HepG2 (cell line): Measurements from ENCODE around the gene ZMIZ1. TPM values are rescaled to one million over a fixed set of nuclear protein-coding genes. Genes with fewer than 3 reads are reported as not detected.

Experiments
- ATAC-seq: fragments of 200-7000 bp; cut with Tn5 transposase; 3 replicates; pipeline ENCODE4 v1.9.1; 2020; ENCODE audit warnings: mild to moderate bottlenecking, moderate library complexity
- BruUV-seq: library from RNA; stranded (reverse); fragments of 400-500 nt; replicated peaks from 2 replicates; lab custom pipeline; 2021; lab: Mats Ljungman, UMichigan
- CTCF ChIA-PET: fragments of 300-600 bp; formaldehyde crosslinking; extraction: SDS; loops from one replicate; lab custom pipeline; 2021; ENCODE audit warnings: low total read pairs, inconsistent platforms, low intra/inter-chr PET ratio; lab: Yijun Ruan, JAX
- POLR2A ChIA-PET: fragments of 350-600 bp; sonication (Branson Sonifier 250); formaldehyde crosslinking; loops from one replicate; lab custom pipeline; 2020; ENCODE audit warnings: antibody characterized with exemption, inconsistent platforms; lab: Yijun Ruan, JAX
- DNase-seq: peaks from one replicate; pipeline ENCODE4 v3.0.0-alpha.2; 2015; ENCODE audit warnings: low spot score
- FAIRE-seq: peaks from 3 replicates; lab custom pipeline; 2011; peaks lifted over from hg19 to GRCh38; lab: Jason Lieb, UNC
- H2AFZ ChIP-seq: one replicate; pipeline ENCODE4 v1.6.1; 2011; ENCODE audit warnings: low read length, inconsistent platforms
- H3K27ac ChIP-seq: fragments of 300-600 bp; 3 replicates; pipeline ENCODE4 v1.8.0; 2011; ENCODE audit warnings: mixed run types, mild to moderate bottlenecking, mixed read lengths, low read length, inconsistent platforms; ENCODE audit not compliant: insufficient read depth; ENCODE audit errors: extremely low read length
- H3K27me3 ChIP-seq, 2 experiments: fragments of 200-600 bp in 1 of 2; 2 replicates in 1 of 2; 3 replicates in 1 of 2; pipeline versions ENCODE4 v1.6.0 to v1.8.0; 2011; ENCODE audit warnings: low read length in 2 of 2, mild to moderate bottlenecking in 2 of 2, moderate library complexity in 2 of 2, inconsistent platforms in 1 of 2; ENCODE audit not compliant: insufficient read depth in 2 of 2, control insufficient read depth in 1 of 2
- H3K36me3 ChIP-seq, 2 experiments: fragments of 200-600 bp in 1 of 2; replicated peaks in 1 of 2; 2 replicates in 1 of 2; 3 replicates in 1 of 2; pipeline versions ENCODE4 v1.5.1 to v1.8.0; 2011; ENCODE audit warnings: low read length in 2 of 2, inconsistent platforms in 1 of 2; ENCODE audit not compliant: insufficient read depth in 2 of 2, control insufficient read depth in 1 of 2
- H3K4me1 ChIP-seq: 2 replicates; pipeline ENCODE4 v1.5.1; 2012; ENCODE audit warnings: low read length, inconsistent platforms; ENCODE audit not compliant: insufficient read depth
- H3K4me2 ChIP-seq: 2 replicates; pipeline ENCODE4 v1.6.0; 2011; ENCODE audit warnings: low read depth, low read length, inconsistent platforms
- H3K4me3 ChIP-seq, 3 experiments: fragments of 200-600 bp in 1 of 3; sonication (generic), shearing (Covaris generic) in 1 of 3; replicated peaks in 1 of 3; 2 replicates each; pipeline ENCODE4 v1.5.1; 2011 to 2016; ENCODE audit warnings: low read length in 3 of 3, inconsistent platforms in 2 of 3, low read depth in 2 of 3, mild to moderate bottlenecking in 2 of 3, control low read depth in 1 of 3, mixed read lengths in 1 of 3; ENCODE audit not compliant: insufficient read depth in 1 of 3
- H3K79me2 ChIP-seq: one replicate; pipeline ENCODE4 v1.6.1; 2011; ENCODE audit warnings: low read length, inconsistent platforms; ENCODE audit not compliant: insufficient read depth
- H3K9ac ChIP-seq: 2 replicates; pipeline ENCODE4 v1.6.0; 2011; ENCODE audit warnings: mild to moderate bottlenecking, low read depth, low read length, inconsistent platforms; ENCODE audit not compliant: insufficient read depth
- H3K9me3 ChIP-seq: 2 replicates; pipeline ENCODE4 v1.5.1; 2012; ENCODE audit warnings: mild to moderate bottlenecking, low read length
- H4K20me1 ChIP-seq: 2 replicates; pipeline ENCODE4 v1.6.0; 2011; ENCODE audit warnings: inconsistent platforms, mild to moderate bottlenecking, low read length, moderate library complexity; ENCODE audit not compliant: insufficient read depth
- AGO2 ChIP-seq: fragments of 200-400 bp; formaldehyde crosslinking; optimal IDR thresholded peaks from 2 replicates; pipeline ENCODE3; 2017; ENCODE audit warnings: mild to moderate bottlenecking, low read depth, low read length, moderate library complexity
- BCL3 ChIP-seq: sonication (generic); formaldehyde crosslinking; IDR thresholded peaks from 2 replicates; pipeline ENCODE4 v1.5.1; 2020; ENCODE audit warnings: mild to moderate bottlenecking, missing genetic modification reagents, moderate library complexity
- GATAD2A ChIP-seq: IDR thresholded peaks from 2 replicates; pipeline ENCODE4 v1.6.1; 2016
- HOXA3 ChIP-seq: sonication (generic); formaldehyde crosslinking; IDR thresholded peaks from 2 replicates; pipeline ENCODE4 v1.5.0; 2020; ENCODE audit warnings: missing genetic modification reagents
- NAIF1 ChIP-seq: sonication (generic); formaldehyde crosslinking; IDR thresholded peaks from 2 replicates; pipeline ENCODE4 v1.5.0; 2020; ENCODE audit warnings: mild to moderate bottlenecking, missing genetic modification reagents, borderline replicate concordance
- TCF7L2 ChIP-seq: IDR thresholded peaks from 2 replicates; pipeline ENCODE4 v1.6.1; 2011; ENCODE audit warnings: mild to moderate bottlenecking, low read depth, low read length, moderate library complexity
- ZBTB42 ChIP-seq: sonication (generic); formaldehyde crosslinking; IDR thresholded peaks from 2 replicates; pipeline ENCODE4 v1.5.0; 2020; ENCODE audit warnings: mild to moderate bottlenecking, missing genetic modification reagents
- ZMYM2 ChIP-seq: sonication (generic); formaldehyde crosslinking; IDR thresholded peaks from 2 replicates; pipeline ENCODE4 v1.8.0; 2022; ENCODE audit warnings: mild to moderate bottlenecking, missing genetic modification reagents
- ZNF292 ChIP-seq: sonication (generic); formaldehyde crosslinking; IDR thresholded peaks from 2 replicates; pipeline ENCODE4 v1.8.1; 2022; ENCODE audit warnings: mild to moderate bottlenecking, low read depth, missing genetic modification reagents, borderline replicate concordance
- ZNF33A ChIP-seq: sonication (generic); formaldehyde crosslinking; IDR thresholded peaks from 2 replicates; pipeline ENCODE4 v1.5.1; 2020; ENCODE audit warnings: missing genetic modification reagents, mild to moderate bottlenecking, moderate library complexity, borderline replicate concordance
- ZNF431 ChIP-seq: sonication (generic); formaldehyde crosslinking; IDR thresholded peaks from 2 replicates; pipeline ENCODE4 v1.9.0; 2022; ENCODE audit warnings: missing genetic modification reagents, low read depth, mild to moderate bottlenecking, borderline replicate concordance
- ZNF460 ChIP-seq: sonication (generic); formaldehyde crosslinking; IDR thresholded peaks from 2 replicates; pipeline ENCODE4 v1.5.1; 2020; ENCODE audit warnings: missing genetic modification reagents, mild to moderate bottlenecking, borderline replicate concordance
- ZNF629 ChIP-seq: sonication (generic); formaldehyde crosslinking; conservative IDR thresholded peaks from 2 replicates; pipeline ENCODE4 v1.5.0; 2020; ENCODE audit warnings: missing genetic modification reagents
- ZNF687 ChIP-seq: sonication (generic); formaldehyde crosslinking; IDR thresholded peaks from 2 replicates; pipeline ENCODE4 v1.5.1; 2020; ENCODE audit warnings: mild to moderate bottlenecking, missing genetic modification reagents, moderate library complexity
- ZSCAN30 ChIP-seq: sonication (generic); formaldehyde crosslinking; IDR thresholded peaks from 2 replicates; pipeline ENCODE4 v1.5.0; 2020; ENCODE audit warnings: mild to moderate bottlenecking, missing genetic modification reagents
- ZSCAN31 ChIP-seq: sonication (generic); formaldehyde crosslinking; IDR thresholded peaks from 2 replicates; pipeline ENCODE4 v1.5.0; 2020; ENCODE audit warnings: low read depth, mild to moderate bottlenecking, missing genetic modification reagents
- WGBS: methylation state at CpG from one replicate; pipeline ENCODE4 v1.1.6; 2017; ENCODE audit warnings: low lambda C conversion rate; 5-methylcytosine and 5-hydroxymethylcytosine counted together
- in situ Hi-C: cut with HindIII; loops from 2 replicates; pipeline ENCODE4 v1.10.0; 2017; ENCODE audit warnings: low pct_unique_long_range_greater_than_20kb; ENCODE audit not compliant: extremely low pct_ligation_motif_present
- intact Hi-C: fragments of 100-400 bp; cut with micrococcal nuclease; formaldehyde crosslinking; loops from one replicate; pipeline ENCODE4 v1.10.0; 2022; ENCODE audit not compliant: unreplicated experiment
- polyA plus RNA-seq, 8 experiments: library from polyadenylated mRNA; depleted of rRNA in 3 of 8; stranded (reverse) in 7 of 8; unstranded in 1 of 8; fragments of >200 nt; fragmentation: Illumina TruSeq in 4 of 8; extraction: Trizol in 4 of 8; gene quantifications; 2 replicates each; pipeline versions ENCODE4 v1.2.1 to v1.2.3, GENCODE V29; 2011 to 2016; ENCODE audit warnings: low read depth in 4 of 8, missing spikeins in 1 of 8, mixed read lengths in 1 of 8; ENCODE audit not compliant: insufficient read depth in 1 of 8
- total RNA-seq, 5 experiments: library from RNA; depleted of rRNA; stranded (reverse); fragments of >200 nt; fragmentation: Illumina TruSeq; extraction: Trizol; gene quantifications; 2 replicates each; pipeline ENCODE4 v1.2.3, GENCODE V29; 2016; ENCODE audit warnings: low read depth in 1 of 5

ZMIZ1 gene
- total and polyA plus RNA-seq, 2 of the 13 experiments (the other 11 are each of a cell fraction or from before 2014, with no cell fraction given) = 5.3 to 10.2 TPM

GRCh38 chr10:79094412-79095175, 25.8 kb downstream of the ZMIZ1 start:
- H3K27ac ChIP-seq = peak overlapping the region; percentile 91
- CTCF ChIA-PET = interaction anchor here (0.6 kb wide), 1 partner anchor 353 kb away, joined by 3 read pairs; no protein-coding TSS in a partner anchor
- peak overlapping the region; percentile 94 for H3K4me2 ChIP-seq
- no peaks in the 10 kb centered on the region for H3K9me3 ChIP-seq
- peaks cover 94% of the 10 kb centered on the region for H3K79me2 ChIP-seq
- in situ Hi-C loops (loop anchor here (25.0 kb wide), 1 partner anchor 93 kb away; no protein-coding TSS in a partner anchor), intact Hi-C loops (loop anchor here (1.0 to 5.0 kb wide), 3 partner anchors 11 to 33 kb away; no protein-coding TSS in a partner anchor)
- H3K27me3 ChIP-seq = no peaks in the 10 kb centered on the region
- POLR2A ChIA-PET = interaction anchor here (0.6 to 2.7 kb wide), 10 partner anchors 10 to 121 kb away, joined by 4 to 13 read pairs (median 6); no protein-coding TSS in a partner anchor
- BruUV-seq = no TSS peak
- peaks cover 96% of the 10 kb centered on the region for H3K4me1 ChIP-seq
- H3K9ac ChIP-seq = peak overlapping the region; percentile 65
- FAIRE-seq (no peak), DNase-seq (no peak), ATAC-seq (no peak; the same call in 1 of the 3 replicates)
- H3K4me3 ChIP-seq = peak overlapping the region; percentile 11 to 60 (median 23); a peak in 4 of 6 replicates
- H2AFZ ChIP-seq = no peak overlapping the region
- H3K36me3 ChIP-seq = peaks cover 5 to 13% of the 10 kb centered on the region in 2 experiments
- peaks cover 89% of the 10 kb centered on the region for H4K20me1 ChIP-seq
- WGBS = 77% methylated on average over 9 of the region's 12 CpGs
- TF ChIP-seq NAIF1 (CRISPR knock-in tag) (no peak), ZSCAN31 (CRISPR knock-in tag) (no peak), ZNF629 (peak; percentile 60; the same call in 1 of the 2 replicates), ZSCAN30 (no peak), ZNF33A (CRISPR knock-in tag) (no peak), ZMYM2 (CRISPR knock-in tag) (no peak), ZNF292 (CRISPR knock-in tag) (peak; percentile 27; the same call in 1 of the 2 replicates), AGO2 (peak; percentile 10), TCF7L2 (no peak), HOXA3 (CRISPR knock-in tag) (peak; percentile 8; the same call in 1 of the 2 replicates), GATAD2A (peak; percentile 29; the same call in 1 of the 2 replicates), BCL3 (no peak), ZNF431 (no peak), ZBTB42 (no peak), ZNF460 (CRISPR knock-in tag) (peak; percentile 74; the same call in 1 of the 2 replicates), ZNF687 (CRISPR knock-in tag) (peak; percentile 51; the same call in 1 of the 2 replicates)
